GM23338 (cell line): ENCODE data around the gene KCNMA1. TPM values are rescaled to one million over a fixed set of nuclear protein-coding genes. Genes with fewer than 3 reads are reported as not detected.

Experiments
- ATAC-seq: fragments of 200-7000 bp; cut with Tn5 transposase; 3 replicates; pipeline ENCODE4 v1.9.1; 2020
- DNase-seq: peaks from one replicate; pipeline ENCODE4 v3.0.0-alpha.2; 2015; ENCODE audit warnings: low spot score
- H2AFZ ChIP-seq: fragments of 200-600 bp; sonication (generic); 2 replicates; pipeline ENCODE4 v1.8.0; 2016; ENCODE audit warnings: antibody characterized with exemption, mild to moderate bottlenecking, moderate library complexity
- H3F3A ChIP-seq: fragments of 200-600 bp; sonication (generic); replicated peaks from 2 replicates; pipeline ENCODE4 v1.8.0; 2017; ENCODE audit warnings: antibody characterized with exemption, mixed run types, low read depth
- H3K27ac ChIP-seq: fragments of 200-600 bp; sonication (generic); 2 replicates; pipeline ENCODE4 v1.6.1; 2016; ENCODE audit warnings: low read depth
- H3K27me3 ChIP-seq: fragments of 200-600 bp; sonication (generic); 2 replicates; pipeline ENCODE4 v1.8.0; 2016; ENCODE audit warnings: mild to moderate bottlenecking, mixed run types, moderate library complexity; ENCODE audit not compliant: insufficient read depth
- H3K36me3 ChIP-seq: fragments of 200-600 bp; sonication (generic); 2 replicates; pipeline ENCODE4 v1.8.0; 2016; ENCODE audit warnings: mild to moderate bottlenecking; ENCODE audit not compliant: insufficient read depth
- H3K4me1 ChIP-seq: fragments of 200-600 bp; sonication (generic); 2 replicates; pipeline ENCODE4 v1.8.0; 2016; ENCODE audit warnings: mild to moderate bottlenecking, moderate library complexity; ENCODE audit not compliant: insufficient read depth
- H3K4me2 ChIP-seq: fragments of 200-600 bp; sonication (generic); 2 replicates; pipeline ENCODE4 v1.7.1; 2017; ENCODE audit warnings: mixed run types
- H3K4me3 ChIP-seq: fragments of 200-600 bp; sonication (generic); 2 replicates; pipeline ENCODE4 v1.6.1; 2016; ENCODE audit warnings: mixed run types
- H3K79me2 ChIP-seq: fragments of 200-600 bp; sonication (generic); replicated peaks from 2 replicates; pipeline ENCODE4 v1.8.0; 2017; ENCODE audit warnings: mild to moderate bottlenecking; ENCODE audit not compliant: insufficient read depth
- H3K9me2 ChIP-seq: fragments of 200-600 bp; sonication (generic); 2 replicates; pipeline ENCODE4 v1.8.0; 2017; ENCODE audit not compliant: insufficient read depth
- H4K20me1 ChIP-seq: fragments of 200-600 bp; sonication (generic); replicated peaks from 2 replicates; pipeline ENCODE4 v1.8.0; 2017; ENCODE audit warnings: mild to moderate bottlenecking; ENCODE audit not compliant: insufficient read depth
- H3K27ac Mint-ChIP-seq: 2 replicates; pipeline ENCODE4 v1.8.0; 2020; ENCODE audit warnings: inconsistent platforms, mild to moderate bottlenecking, moderate library complexity, mixed read lengths
- H3K27me3 Mint-ChIP-seq: 3 replicates; pipeline ENCODE4 v1.8.0; 2022; ENCODE audit warnings: low read depth, mild to moderate bottlenecking, moderate library complexity, mixed read lengths, inconsistent platforms; ENCODE audit not compliant: insufficient read depth, poor library complexity
- H3K36me3 Mint-ChIP-seq: 3 replicates; pipeline ENCODE4 v1.8.0; 2021; ENCODE audit warnings: low read depth, mild to moderate bottlenecking, inconsistent platforms, moderate library complexity, mixed read lengths
- H3K4me1 Mint-ChIP-seq: 3 replicates; pipeline ENCODE4 v1.8.0; 2020; ENCODE audit warnings: mild to moderate bottlenecking, inconsistent platforms, mixed read lengths
- H3K4me3 Mint-ChIP-seq: 3 replicates; pipeline ENCODE4 v1.8.0; 2021; ENCODE audit warnings: moderate library complexity, mild to moderate bottlenecking, inconsistent platforms, mixed read lengths
- H3K9me3 Mint-ChIP-seq: 3 replicates; pipeline ENCODE4 v1.8.0; 2020; ENCODE audit warnings: moderate library complexity, mild to moderate bottlenecking, inconsistent platforms, mixed read lengths
- CREB1 ChIP-seq: fragments of 250-450 bp; sonication (Bioruptor Pico); IDR thresholded peaks from 2 replicates; pipeline ENCODE4 v1.5.0; 2020; ENCODE audit warnings: low read depth, mild to moderate bottlenecking, moderate library complexity
- EZH2 ChIP-seq: fragments of 200-600 bp; sonication (generic); IDR thresholded peaks from one replicate; pipeline ENCODE4 v1.8.0; 2017; ENCODE audit warnings: antibody characterized with exemption, mild to moderate bottlenecking, low read depth; ENCODE audit not compliant: unreplicated experiment
- EZH2phosphoT487 ChIP-seq: fragments of 200-600 bp; sonication (generic); IDR thresholded peaks from one replicate; pipeline ENCODE4 v1.8.1; 2018; ENCODE audit warnings: antibody characterized with exemption; ENCODE audit not compliant: unreplicated experiment
- JUNB ChIP-seq: IDR thresholded peaks from one replicate; pipeline ENCODE4 v1.6.1; 2016; ENCODE audit warnings: antibody characterized with exemption; ENCODE audit not compliant: unreplicated experiment
- NANOG ChIP-seq: IDR thresholded peaks from 2 replicates; pipeline ENCODE4 v1.6.1; 2016; ENCODE audit warnings: antibody characterized with exemption, borderline replicate concordance
- POLR2AphosphoS5 ChIP-seq: IDR thresholded peaks from 2 replicates; pipeline ENCODE4 v1.6.1; 2016; ENCODE audit warnings: antibody characterized with exemption, low read depth
- STAT1 ChIP-seq: IDR thresholded peaks from one replicate; pipeline ENCODE4 v1.6.1; 2016; ENCODE audit warnings: antibody characterized with exemption; ENCODE audit not compliant: unreplicated experiment
- ZNF114 ChIP-seq: fragments of 250-450 bp; sonication (Bioruptor Pico); IDR thresholded peaks from 2 replicates; pipeline ENCODE4 v1.5.0; 2020; ENCODE audit warnings: mild to moderate bottlenecking, moderate library complexity
- ZNF331 ChIP-seq: fragments of 250-450 bp; sonication (Bioruptor Pico); IDR thresholded peaks from 2 replicates; pipeline ENCODE4 v1.5.0; 2020; ENCODE audit warnings: low read depth, mild to moderate bottlenecking, moderate library complexity
- polyA plus RNA-seq: library from polyadenylated mRNA; unstranded; fragments of >200 nt; fragmentation: Nextera tagmentation; extraction: Ambion mirVana; gene quantifications from 2 replicates; pipeline ENCODE4 v1.2.1, GENCODE V29; 2016
- total RNA-seq: library from RNA; depleted of rRNA; stranded (reverse); fragments of >200 nt; shearing (Covaris generic); gene quantifications from 2 replicates; pipeline ENCODE4 v1.2.3, GENCODE V29; 2014
- TF ChIP-seq, protein P1 (sequence below): IDR thresholded peaks from 2 replicates; pipeline ENCODE4 v1.6.1; 2016; ENCODE audit warnings: antibody characterized with exemption
- TF ChIP-seq, protein P2 (sequence below): IDR thresholded peaks from one replicate; pipeline ENCODE4 v1.6.1; 2018; ENCODE audit warnings: antibody characterized with exemption; ENCODE audit not compliant: unreplicated experiment
- TF ChIP-seq, protein P3 (sequence below): fragments of 250-450 bp; sonication (Bioruptor Pico); IDR thresholded peaks from 2 replicates; pipeline ENCODE4 v1.5.0; 2020; ENCODE audit warnings: mild to moderate bottlenecking, moderate library complexity
- TF ChIP-seq, protein P4 (sequence below), 2 experiments: fragments of 200-600 bp in 1 of 2; sonication (generic) in 1 of 2; conservative IDR thresholded peaks; 2 replicates each; pipeline versions ENCODE4 v1.5.1 to v1.6.1; 2016 to 2017; ENCODE audit warnings: antibody characterized with exemption in 2 of 2, low read depth in 2 of 2, mild to moderate bottlenecking in 2 of 2, moderate library complexity in 1 of 2

The KCNMA1 gene
- total and polyA plus RNA-seq, 2 experiments from 2014 or later: 8.2 to 9.0 TPM

DNA sequence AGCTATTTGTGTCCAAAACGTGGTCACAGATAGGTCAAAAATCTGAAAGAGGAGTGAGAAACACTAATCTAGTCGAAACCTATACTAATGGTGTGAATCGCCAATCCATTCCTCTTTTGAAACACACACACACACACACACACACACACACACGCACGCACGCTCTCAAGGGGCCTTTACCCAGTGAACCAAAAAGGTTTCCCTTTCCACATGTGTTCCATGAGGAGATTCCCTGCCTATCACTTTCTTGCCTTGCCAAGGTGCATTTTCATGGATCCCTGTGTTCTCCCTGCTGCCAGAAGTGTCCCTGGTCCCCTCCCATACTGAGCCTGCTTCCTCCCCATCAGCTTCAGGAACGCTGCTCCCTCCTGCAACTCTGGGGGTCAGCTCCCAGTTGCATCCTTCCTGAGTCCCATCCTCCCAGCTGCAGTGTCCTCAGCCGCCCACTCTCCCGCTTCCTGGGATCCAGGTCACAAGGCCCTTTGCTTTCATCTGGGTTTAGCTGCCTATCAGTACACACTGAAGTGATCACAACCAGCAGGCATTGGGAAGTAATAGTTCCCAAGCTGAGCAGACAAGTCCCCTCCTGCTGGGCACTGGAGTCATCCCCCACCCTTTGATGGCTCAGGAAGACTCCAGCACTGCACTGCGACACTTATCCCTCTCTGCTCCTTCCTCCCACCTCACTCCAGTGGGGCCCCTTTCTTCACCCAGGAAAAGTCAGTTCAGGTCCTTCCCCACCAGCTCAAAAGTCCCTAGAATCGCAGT lies 49.2 kb upstream of the KCNMA1 start:
- Histone ChIP-seq H4K20me1 (no peaks in the 10 kb centered on the region), H3K27ac (no peak overlapping the region), H3K4me3 (no peak overlapping the region), H3K9me2 (no peaks in the 10 kb centered on the region), H3K4me1 (peaks cover 21% of the 10 kb centered on the region), H3K4me2 (no peak overlapping the region), H3K36me3 (no peaks in the 10 kb centered on the region), H3K79me2 (no peaks in the 10 kb centered on the region), H3F3A (no peaks in the 10 kb centered on the region), H2AFZ (0 out of 2 replicates have a peak overlapping the region, but pooled peaks have one; percentile 28), H3K27me3 (no peaks in the 10 kb centered on the region)
- peak; percentile 39 for ATAC-seq
- Mint-ChIP-seq H3K4me1 (peaks cover 29% of the 10 kb centered on the region), H3K36me3 (no peaks in the 10 kb centered on the region), H3K9me3 (no peaks in the 10 kb centered on the region; the same call in 2 of the 3 replicates), H3K27ac (no peak overlapping the region), H3K4me3 (no peak overlapping the region), H3K27me3 (peaks cover 12% of the 10 kb centered on the region)
- no peak for TF ChIP-seq EZH2
- TF ChIP-seq ZNF331 (CRISPR knock-in tag): no peak
- TF ChIP-seq, protein P1, sequence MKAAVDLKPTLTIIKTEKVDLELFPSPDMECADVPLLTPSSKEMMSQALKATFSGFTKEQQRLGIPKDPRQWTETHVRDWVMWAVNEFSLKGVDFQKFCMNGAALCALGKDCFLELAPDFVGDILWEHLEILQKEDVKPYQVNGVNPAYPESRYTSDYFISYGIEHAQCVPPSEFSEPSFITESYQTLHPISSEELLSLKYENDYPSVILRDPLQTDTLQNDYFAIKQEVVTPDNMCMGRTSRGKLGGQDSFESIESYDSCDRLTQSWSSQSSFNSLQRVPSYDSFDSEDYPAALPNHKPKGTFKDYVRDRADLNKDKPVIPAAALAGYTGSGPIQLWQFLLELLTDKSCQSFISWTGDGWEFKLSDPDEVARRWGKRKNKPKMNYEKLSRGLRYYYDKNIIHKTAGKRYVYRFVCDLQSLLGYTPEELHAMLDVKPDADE: no peak
- TF ChIP-seq POLR2AphosphoS5: no peak
- TF ChIP-seq EZH2phosphoT487: no peak
- no peak for TF ChIP-seq ZNF114 (CRISPR knock-in tag)
- TF ChIP-seq STAT1: no peak
- no peak for TF ChIP-seq NANOG
- TF ChIP-seq, protein P2, sequence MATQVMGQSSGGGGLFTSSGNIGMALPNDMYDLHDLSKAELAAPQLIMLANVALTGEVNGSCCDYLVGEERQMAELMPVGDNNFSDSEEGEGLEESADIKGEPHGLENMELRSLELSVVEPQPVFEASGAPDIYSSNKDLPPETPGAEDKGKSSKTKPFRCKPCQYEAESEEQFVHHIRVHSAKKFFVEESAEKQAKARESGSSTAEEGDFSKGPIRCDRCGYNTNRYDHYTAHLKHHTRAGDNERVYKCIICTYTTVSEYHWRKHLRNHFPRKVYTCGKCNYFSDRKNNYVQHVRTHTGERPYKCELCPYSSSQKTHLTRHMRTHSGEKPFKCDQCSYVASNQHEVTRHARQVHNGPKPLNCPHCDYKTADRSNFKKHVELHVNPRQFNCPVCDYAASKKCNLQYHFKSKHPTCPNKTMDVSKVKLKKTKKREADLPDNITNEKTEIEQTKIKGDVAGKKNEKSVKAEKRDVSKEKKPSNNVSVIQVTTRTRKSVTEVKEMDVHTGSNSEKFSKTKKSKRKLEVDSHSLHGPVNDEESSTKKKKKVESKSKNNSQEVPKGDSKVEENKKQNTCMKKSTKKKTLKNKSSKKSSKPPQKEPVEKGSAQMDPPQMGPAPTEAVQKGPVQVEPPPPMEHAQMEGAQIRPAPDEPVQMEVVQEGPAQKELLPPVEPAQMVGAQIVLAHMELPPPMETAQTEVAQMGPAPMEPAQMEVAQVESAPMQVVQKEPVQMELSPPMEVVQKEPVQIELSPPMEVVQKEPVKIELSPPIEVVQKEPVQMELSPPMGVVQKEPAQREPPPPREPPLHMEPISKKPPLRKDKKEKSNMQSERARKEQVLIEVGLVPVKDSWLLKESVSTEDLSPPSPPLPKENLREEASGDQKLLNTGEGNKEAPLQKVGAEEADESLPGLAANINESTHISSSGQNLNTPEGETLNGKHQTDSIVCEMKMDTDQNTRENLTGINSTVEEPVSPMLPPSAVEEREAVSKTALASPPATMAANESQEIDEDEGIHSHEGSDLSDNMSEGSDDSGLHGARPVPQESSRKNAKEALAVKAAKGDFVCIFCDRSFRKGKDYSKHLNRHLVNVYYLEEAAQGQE: no peak
- TF ChIP-seq CREB1: no peak
- TF ChIP-seq, protein P3, sequence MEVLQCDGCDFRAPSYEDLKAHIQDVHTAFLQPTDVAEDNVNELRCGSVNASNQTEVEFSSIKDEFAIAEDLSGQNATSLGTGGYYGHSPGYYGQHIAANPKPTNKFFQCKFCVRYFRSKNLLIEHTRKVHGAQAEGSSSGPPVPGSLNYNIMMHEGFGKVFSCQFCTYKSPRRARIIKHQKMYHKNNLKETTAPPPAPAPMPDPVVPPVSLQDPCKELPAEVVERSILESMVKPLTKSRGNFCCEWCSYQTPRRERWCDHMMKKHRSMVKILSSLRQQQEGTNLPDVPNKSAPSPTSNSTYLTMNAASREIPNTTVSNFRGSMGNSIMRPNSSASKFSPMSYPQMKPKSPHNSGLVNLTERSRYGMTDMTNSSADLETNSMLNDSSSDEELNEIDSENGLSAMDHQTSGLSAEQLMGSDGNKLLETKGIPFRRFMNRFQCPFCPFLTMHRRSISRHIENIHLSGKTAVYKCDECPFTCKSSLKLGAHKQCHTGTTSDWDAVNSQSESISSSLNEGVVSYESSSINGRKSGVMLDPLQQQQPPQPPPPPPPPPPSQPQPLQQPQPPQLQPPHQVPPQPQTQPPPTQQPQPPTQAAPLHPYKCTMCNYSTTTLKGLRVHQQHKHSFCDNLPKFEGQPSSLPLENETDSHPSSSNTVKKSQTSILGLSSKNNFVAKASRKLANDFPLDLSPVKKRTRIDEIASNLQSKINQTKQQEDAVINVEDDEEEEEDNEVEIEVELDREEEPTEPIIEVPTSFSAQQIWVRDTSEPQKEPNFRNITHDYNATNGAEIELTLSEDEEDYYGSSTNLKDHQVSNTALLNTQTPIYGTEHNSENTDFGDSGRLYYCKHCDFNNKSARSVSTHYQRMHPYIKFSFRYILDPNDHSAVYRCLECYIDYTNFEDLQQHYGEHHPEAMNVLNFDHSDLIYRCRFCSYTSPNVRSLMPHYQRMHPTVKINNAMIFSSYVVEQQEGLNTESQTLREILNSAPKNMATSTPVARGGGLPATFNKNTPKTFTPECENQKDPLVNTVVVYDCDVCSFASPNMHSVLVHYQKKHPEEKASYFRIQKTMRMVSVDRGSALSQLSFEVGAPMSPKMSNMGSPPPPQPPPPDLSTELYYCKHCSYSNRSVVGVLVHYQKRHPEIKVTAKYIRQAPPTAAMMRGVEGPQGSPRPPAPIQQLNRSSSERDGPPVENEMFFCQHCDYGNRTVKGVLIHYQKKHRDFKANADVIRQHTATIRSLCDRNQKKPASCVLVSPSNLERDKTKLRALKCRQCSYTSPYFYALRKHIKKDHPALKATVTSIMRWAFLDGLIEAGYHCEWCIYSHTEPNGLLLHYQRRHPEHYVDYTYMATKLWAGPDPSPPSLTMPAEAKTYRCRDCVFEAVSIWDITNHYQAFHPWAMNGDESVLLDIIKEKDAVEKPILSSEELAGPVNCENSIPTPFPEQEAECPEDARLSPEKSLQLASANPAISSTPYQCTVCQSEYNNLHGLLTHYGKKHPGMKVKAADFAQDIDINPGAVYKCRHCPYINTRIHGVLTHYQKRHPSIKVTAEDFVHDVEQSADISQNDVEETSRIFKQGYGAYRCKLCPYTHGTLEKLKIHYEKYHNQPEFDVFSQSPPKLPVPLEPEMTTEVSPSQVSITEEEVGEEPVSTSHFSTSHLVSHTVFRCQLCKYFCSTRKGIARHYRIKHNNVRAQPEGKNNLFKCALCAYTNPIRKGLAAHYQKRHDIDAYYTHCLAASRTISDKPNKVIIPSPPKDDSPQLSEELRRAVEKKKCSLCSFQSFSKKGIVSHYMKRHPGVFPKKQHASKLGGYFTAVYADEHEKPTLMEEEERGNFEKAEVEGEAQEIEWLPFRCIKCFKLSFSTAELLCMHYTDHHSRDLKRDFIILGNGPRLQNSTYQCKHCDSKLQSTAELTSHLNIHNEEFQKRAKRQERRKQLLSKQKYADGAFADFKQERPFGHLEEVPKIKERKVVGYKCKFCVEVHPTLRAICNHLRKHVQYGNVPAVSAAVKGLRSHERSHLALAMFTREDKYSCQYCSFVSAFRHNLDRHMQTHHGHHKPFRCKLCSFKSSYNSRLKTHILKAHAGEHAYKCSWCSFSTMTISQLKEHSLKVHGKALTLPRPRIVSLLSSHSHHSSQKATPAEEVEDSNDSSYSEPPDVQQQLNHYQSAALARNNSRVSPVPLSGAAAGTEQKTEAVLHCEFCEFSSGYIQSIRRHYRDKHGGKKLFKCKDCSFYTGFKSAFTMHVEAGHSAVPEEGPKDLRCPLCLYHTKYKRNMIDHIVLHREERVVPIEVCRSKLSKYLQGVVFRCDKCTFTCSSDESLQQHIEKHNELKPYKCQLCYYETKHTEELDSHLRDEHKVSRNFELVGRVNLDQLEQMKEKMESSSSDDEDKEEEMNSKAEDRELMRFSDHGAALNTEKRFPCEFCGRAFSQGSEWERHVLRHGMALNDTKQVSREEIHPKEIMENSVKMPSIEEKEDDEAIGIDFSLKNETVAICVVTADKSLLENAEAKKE (CRISPR knock-in tag): no peak
- TF ChIP-seq, protein P4, sequence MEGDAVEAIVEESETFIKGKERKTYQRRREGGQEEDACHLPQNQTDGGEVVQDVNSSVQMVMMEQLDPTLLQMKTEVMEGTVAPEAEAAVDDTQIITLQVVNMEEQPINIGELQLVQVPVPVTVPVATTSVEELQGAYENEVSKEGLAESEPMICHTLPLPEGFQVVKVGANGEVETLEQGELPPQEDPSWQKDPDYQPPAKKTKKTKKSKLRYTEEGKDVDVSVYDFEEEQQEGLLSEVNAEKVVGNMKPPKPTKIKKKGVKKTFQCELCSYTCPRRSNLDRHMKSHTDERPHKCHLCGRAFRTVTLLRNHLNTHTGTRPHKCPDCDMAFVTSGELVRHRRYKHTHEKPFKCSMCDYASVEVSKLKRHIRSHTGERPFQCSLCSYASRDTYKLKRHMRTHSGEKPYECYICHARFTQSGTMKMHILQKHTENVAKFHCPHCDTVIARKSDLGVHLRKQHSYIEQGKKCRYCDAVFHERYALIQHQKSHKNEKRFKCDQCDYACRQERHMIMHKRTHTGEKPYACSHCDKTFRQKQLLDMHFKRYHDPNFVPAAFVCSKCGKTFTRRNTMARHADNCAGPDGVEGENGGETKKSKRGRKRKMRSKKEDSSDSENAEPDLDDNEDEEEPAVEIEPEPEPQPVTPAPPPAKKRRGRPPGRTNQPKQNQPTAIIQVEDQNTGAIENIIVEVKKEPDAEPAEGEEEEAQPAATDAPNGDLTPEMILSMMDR (conservative IDR thresholded peaks at IDR 0.05; ENCODE audit: low read depth in 2 of 2): no peak
- no peak for TF ChIP-seq JUNB
- DNase-seq: no peak
